ENCODE measurements around the gene TINAGL1.

TINAGL1 gene

GRCh38 chr1:31628931-31629556 is 52.7 kb downstream of the TINAGL1 start:
- DNase-seq: no peak

GRCh38 chr1:31632649-31633048 is 56.3 kb downstream of the TINAGL1 start:
- no peak for DNase-seq

GRCh38 chr1:31633117-31633516 is 56.8 kb downstream of the TINAGL1 start:
- DNase-seq: no peak
